CD4-positive, alpha-beta T cell (primary cell): ENCODE measurements around the gene FHOD3. TPM values are rescaled to one million over a fixed set of nuclear protein-coding genes. Genes with fewer than 3 reads are reported as not detected.

ENCODE experiments used
- ATAC-seq: fragments of 200-7000 bp; cut with Tn5 transposase; one replicate; pipeline ENCODE4 v1.10.0; 2022; ENCODE audit warnings: mild to moderate bottlenecking; ENCODE audit not compliant: poor library complexity
- CTCF ChIA-PET: fragments of 350-600 bp; sonication (Branson Sonifier 250); formaldehyde crosslinking; loops from one replicate; lab custom pipeline; 2021; ENCODE audit warnings: antibody characterized with exemption, inconsistent platforms; lab: Charles Lee
- POLR2A ChIA-PET: fragments of 350-600 bp; sonication (Branson Sonifier 250); formaldehyde crosslinking; loops from one replicate; lab custom pipeline; 2021; ENCODE audit warnings: antibody characterized with exemption, inconsistent platforms; lab: Charles Lee
- DNase-seq, 14 experiments: peaks; one replicate each; pipeline ENCODE4 v3.0.0-alpha.2; 2013 to 2020; ENCODE audit warnings: mixed read lengths in 2 of 14
- H3K27ac ChIP-seq, 2 donors: one replicate each; pipeline versions ENCODE4 v1.5.1 to v1.7.0; 2013; ENCODE audit warnings: low read length in 2 of 2, low read depth in 1 of 2, mild to moderate bottlenecking in 1 of 2
- H3K27me3 ChIP-seq, 2 experiments: 1 replicate in 1 of 2; 2 replicates in 1 of 2; pipeline versions ENCODE4 v1.6.1 to v1.7.0; 2013; ENCODE audit warnings: low read length in 2 of 2, control low read depth in 1 of 2, mild to moderate bottlenecking in 1 of 2, moderate library complexity in 1 of 2; ENCODE audit not compliant: insufficient read depth in 2 of 2, control insufficient read depth in 1 of 2
- H3K36me3 ChIP-seq: one replicate; pipeline ENCODE4 v1.6.1; 2013; ENCODE audit warnings: low read length, control low read depth; ENCODE audit not compliant: insufficient read depth
- H3K4me1 ChIP-seq: one replicate; pipeline ENCODE4 v1.6.1; 2013; ENCODE audit warnings: low read length, control low read depth; ENCODE audit not compliant: insufficient read depth
- H3K4me3 ChIP-seq: one replicate; pipeline ENCODE4 v1.5.1; 2013; ENCODE audit warnings: mild to moderate bottlenecking, low read length, moderate library complexity
- H3K9me3 ChIP-seq, 2 experiments: 1 replicate in 1 of 2; 2 replicates in 1 of 2; pipeline versions ENCODE4 v1.6.1 to v1.7.0; 2013; ENCODE audit warnings: low read length in 2 of 2, mild to moderate bottlenecking in 2 of 2, control low read depth in 1 of 2, moderate library complexity in 1 of 2; ENCODE audit not compliant: control insufficient read depth in 1 of 2, insufficient read depth in 1 of 2
- H3K27ac Mint-ChIP-seq: one replicate; pipeline ENCODE4 v1.8.0; 2020; ENCODE audit warnings: mixed read lengths
- H3K27me3 Mint-ChIP-seq: one replicate; pipeline ENCODE4 v1.8.0; 2021; ENCODE audit warnings: mixed read lengths
- H3K36me3 Mint-ChIP-seq: one replicate; pipeline ENCODE4 v1.8.0; 2021; ENCODE audit warnings: low read depth, mixed read lengths
- H3K4me1 Mint-ChIP-seq: one replicate; pipeline ENCODE4 v1.8.0; 2021; ENCODE audit warnings: low read depth, mixed read lengths
- H3K4me3 Mint-ChIP-seq: one replicate; pipeline ENCODE4 v1.8.0; 2020; ENCODE audit warnings: mild to moderate bottlenecking, mixed read lengths
- H3K9me3 Mint-ChIP-seq: one replicate; pipeline ENCODE4 v1.8.0; 2020; ENCODE audit warnings: mixed read lengths
- intact Hi-C, 2 experiments: fragments of 100-400 bp; cut with DNase I in 1 of 2; cut with micrococcal nuclease in 1 of 2; formaldehyde crosslinking; loops; one replicate each; pipeline versions ENCODE4 v1.15.1 to v1.9.0; 2023 to 2025; cut with DNase I, micrococcal nuclease
- total RNA-seq, 174 experiments: library from RNA in 2 of 174; stranded (reverse) in 2 of 174; gene quantifications; one replicate each; pipeline ENCODE4 v1.2.3 and lab custom pipeline; 2021 to 2026
- TF ChIP-seq, protein P1 (sequence below): fragments of 200-600 bp; IDR thresholded peaks from one replicate; pipeline ENCODE4 v1.8.0; 2022; ENCODE audit warnings: antibody characterized with exemption, mild to moderate bottlenecking

FHOD3 gene
- total RNA-seq, 2 experiments from 2014 or later = not detected

DNA sequence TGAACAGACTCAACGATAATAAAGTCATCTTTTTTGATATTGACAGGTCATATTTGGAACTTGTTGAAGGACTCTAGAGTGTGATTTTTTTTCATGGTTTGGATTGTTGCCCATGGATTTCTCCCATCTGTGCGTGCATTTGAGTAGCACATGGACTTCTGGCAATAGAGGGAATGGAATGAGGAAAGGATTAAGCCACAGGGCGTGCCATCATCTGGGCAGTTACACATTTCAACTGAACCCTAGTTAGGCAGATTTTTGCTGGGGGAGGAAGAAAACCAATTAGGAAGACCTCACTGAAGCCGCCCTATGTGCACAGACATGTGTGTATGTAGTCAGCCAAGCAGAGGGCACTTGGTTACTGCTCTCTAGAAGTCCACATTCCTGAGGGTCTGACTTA, 458.7 kb downstream of the FHOD3 start:
- Mint-ChIP-seq H3K4me1 (no peaks in the 10 kb centered on the region), H3K27me3 (peaks cover 27% of the 10 kb centered on the region), H3K36me3 (no peaks in the 10 kb centered on the region), H3K9me3 (peaks cover 3% of the 10 kb centered on the region), H3K4me3 (no peak overlapping the region), H3K27ac (no peak overlapping the region)
- Histone ChIP-seq H3K36me3 (no peaks in the 10 kb centered on the region), H3K4me3 (no peak overlapping the region), H3K27ac (no peak overlapping the region), H3K27me3 (peaks cover 0 to 3% of the 10 kb centered on the region in 2 experiments), H3K4me1 (no peaks in the 10 kb centered on the region), H3K9me3 (peaks cover 0 to 4% of the 10 kb centered on the region in 2 experiments)
- ChIA-PET CTCF (no interaction called here), POLR2A (no interaction called here)
- TF ChIP-seq, protein P1, sequence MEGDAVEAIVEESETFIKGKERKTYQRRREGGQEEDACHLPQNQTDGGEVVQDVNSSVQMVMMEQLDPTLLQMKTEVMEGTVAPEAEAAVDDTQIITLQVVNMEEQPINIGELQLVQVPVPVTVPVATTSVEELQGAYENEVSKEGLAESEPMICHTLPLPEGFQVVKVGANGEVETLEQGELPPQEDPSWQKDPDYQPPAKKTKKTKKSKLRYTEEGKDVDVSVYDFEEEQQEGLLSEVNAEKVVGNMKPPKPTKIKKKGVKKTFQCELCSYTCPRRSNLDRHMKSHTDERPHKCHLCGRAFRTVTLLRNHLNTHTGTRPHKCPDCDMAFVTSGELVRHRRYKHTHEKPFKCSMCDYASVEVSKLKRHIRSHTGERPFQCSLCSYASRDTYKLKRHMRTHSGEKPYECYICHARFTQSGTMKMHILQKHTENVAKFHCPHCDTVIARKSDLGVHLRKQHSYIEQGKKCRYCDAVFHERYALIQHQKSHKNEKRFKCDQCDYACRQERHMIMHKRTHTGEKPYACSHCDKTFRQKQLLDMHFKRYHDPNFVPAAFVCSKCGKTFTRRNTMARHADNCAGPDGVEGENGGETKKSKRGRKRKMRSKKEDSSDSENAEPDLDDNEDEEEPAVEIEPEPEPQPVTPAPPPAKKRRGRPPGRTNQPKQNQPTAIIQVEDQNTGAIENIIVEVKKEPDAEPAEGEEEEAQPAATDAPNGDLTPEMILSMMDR = no peak
- ATAC-seq (no peak), DNase-seq (no peak)
- intact Hi-C loops = no loop called here

GRCh38 chr18:36757081-36757480, 459.6 kb downstream of the FHOD3 start:
- peaks cover 0 to 3% of the 10 kb centered on the region in 2 experiments for H3K27me3 ChIP-seq
- ChIA-PET POLR2A (no interaction called here), CTCF (no interaction called here)
- Mint-ChIP-seq H3K4me3 (no peak overlapping the region), H3K27me3 (peaks cover 29% of the 10 kb centered on the region), H3K9me3 (peaks cover 3% of the 10 kb centered on the region), H3K4me1 (no peaks in the 10 kb centered on the region), H3K36me3 (no peaks in the 10 kb centered on the region), H3K27ac (no peak overlapping the region)
- H3K27ac ChIP-seq = no peak overlapping the region
- H3K9me3 ChIP-seq = peaks cover 0 to 4% of the 10 kb centered on the region in 2 experiments
- H3K4me3 ChIP-seq = no peak overlapping the region
- DNase-seq = no peak
- H3K36me3 ChIP-seq = no peaks in the 10 kb centered on the region
- ATAC-seq = no peak
- H3K4me1 ChIP-seq = no peaks in the 10 kb centered on the region
- intact Hi-C loops = no loop called here
- TF ChIP-seq, protein P1 = no peak

- intact Hi-C loops = no loop called here
- Histone ChIP-seq H3K27ac (no peak overlapping the region), H3K27me3 (peaks cover 0 to 3% of the 10 kb centered on the region in 2 experiments), H3K4me3 (no peak overlapping the region), H3K4me1 (no peaks in the 10 kb centered on the region), H3K9me3 (peaks cover 0 to 4% of the 10 kb centered on the region in 2 experiments), H3K36me3 (no peaks in the 10 kb centered on the region)
- ChIA-PET CTCF (no interaction called here), POLR2A (no interaction called here)
- H3K27me3 Mint-ChIP-seq = peaks cover 28% of the 10 kb centered on the region
- H3K4me3 Mint-ChIP-seq = no peak overlapping the region
- H3K36me3 Mint-ChIP-seq = no peaks in the 10 kb centered on the region
- TF ChIP-seq, protein P1 = no peak
- H3K9me3 Mint-ChIP-seq = no peaks in the 10 kb centered on the region
- H3K27ac Mint-ChIP-seq = no peak overlapping the region
- H3K4me1 Mint-ChIP-seq = no peaks in the 10 kb centered on the region
- ATAC-seq = no peak
- no peak for DNase-seq
Measured at GRCh38 chr18:36757991-36758390, 460.5 kb downstream of the FHOD3 start.
